ENCODE results near the gene GLIS1.

- TF ChIP-seq CTCF (IDR thresholded peaks at IDR 0.05 in 4 of 5, conservative IDR thresholded peaks at IDR 0.05 in 1 of 5): no peak
- no peak for TF ChIP-seq POLR2A (IDR thresholded peaks at IDR 0.05)
Measured at GRCh38 chr1:53643881-53644390, 95.0 kb downstream of the GLIS1 start.
